H9 (cell line): ENCODE results near the gene TRPC4AP. TPM values are rescaled to one million over a fixed set of nuclear protein-coding genes. Genes with fewer than 3 reads are reported as not detected.
A peak's percentile ranks its signal among the peaks of the same experiment; 100 is the strongest.

ENCODE experiments used
- DNase-seq: peaks from one replicate; pipeline ENCODE4 v3.0.0-alpha.2; 2017
- H2AFZ ChIP-seq: one replicate; pipeline ENCODE4 v1.6.1; 2013; ENCODE audit warnings: mild to moderate bottlenecking, low read length, control low read depth, moderate library complexity
- H2AK5ac ChIP-seq: 2 replicates; pipeline ENCODE4 v1.6.1; 2013; ENCODE audit warnings: low read length, control low read depth, mixed read lengths; ENCODE audit not compliant: insufficient read length
- H2BK120ac ChIP-seq: one replicate; pipeline ENCODE4 v1.6.1; 2013; ENCODE audit warnings: low read depth, mild to moderate bottlenecking, low read length, control low read depth, inconsistent platforms; ENCODE audit not compliant: poor library complexity, severe bottlenecking
- H2BK12ac ChIP-seq: 2 replicates; pipeline ENCODE4 v1.6.1; 2013; ENCODE audit warnings: low read length, control low read depth, mixed read lengths, low read depth; ENCODE audit not compliant: insufficient read length
- H2BK15ac ChIP-seq: 2 replicates; pipeline ENCODE4 v1.6.1; 2013; ENCODE audit warnings: low read depth, low read length, control low read depth
- H2BK20ac ChIP-seq: one replicate; pipeline ENCODE4 v1.6.1; 2013; ENCODE audit warnings: low read depth, mild to moderate bottlenecking, low read length, control low read depth, inconsistent platforms; ENCODE audit not compliant: poor library complexity, severe bottlenecking
- H2BK5ac ChIP-seq: 2 replicates; pipeline ENCODE4 v1.6.1; 2013; ENCODE audit warnings: low read length, control low read depth, mixed read lengths; ENCODE audit not compliant: insufficient read length
- H3K14ac ChIP-seq: 2 replicates; pipeline ENCODE4 v1.6.1; 2013; ENCODE audit warnings: low read length, control low read depth; ENCODE audit not compliant: insufficient read depth
- H3K18ac ChIP-seq: 2 replicates; pipeline ENCODE4 v1.6.1; 2013; ENCODE audit warnings: low read depth, mild to moderate bottlenecking, mixed read lengths, low read length, control low read depth; ENCODE audit not compliant: insufficient read length
- H3K23ac ChIP-seq: 2 replicates; pipeline ENCODE4 v1.6.1; 2013; ENCODE audit warnings: low read length, control low read depth, mixed read lengths, low read depth; ENCODE audit not compliant: insufficient read length
- H3K23me2 ChIP-seq: 2 replicates; pipeline ENCODE4 v1.6.1; 2013; ENCODE audit warnings: low read depth, mild to moderate bottlenecking, mixed read lengths, low read length, control low read depth; ENCODE audit not compliant: insufficient read length, poor library complexity, severe bottlenecking
- H3K27ac ChIP-seq: 2 replicates; pipeline ENCODE4 v1.5.1; 2013; ENCODE audit warnings: low read length, control low read depth, mixed read lengths, low read depth; ENCODE audit not compliant: insufficient read length
- H3K27me3 ChIP-seq: 2 replicates; pipeline ENCODE4 v1.6.1; 2013; ENCODE audit warnings: low read length, control low read depth, inconsistent platforms; ENCODE audit not compliant: insufficient read depth
- H3K4ac ChIP-seq: 2 replicates; pipeline ENCODE4 v1.6.1; 2013; ENCODE audit warnings: low read depth, mild to moderate bottlenecking, control low read depth, inconsistent platforms, low read length, moderate library complexity
- H3K4me1 ChIP-seq: 2 replicates; pipeline ENCODE4 v1.6.1; 2013; ENCODE audit warnings: low read length, control low read depth, inconsistent platforms; ENCODE audit not compliant: insufficient read depth
- H3K4me2 ChIP-seq: 2 replicates; pipeline ENCODE4 v1.6.1; 2013; ENCODE audit warnings: low read length, control low read depth, mixed read lengths; ENCODE audit not compliant: insufficient read length, insufficient read depth
- H3K56ac ChIP-seq: 2 replicates; pipeline ENCODE4 v1.6.1; 2013; ENCODE audit warnings: low read depth, mild to moderate bottlenecking, mixed read lengths, low read length, control low read depth; ENCODE audit not compliant: insufficient read length
- H3K79me1 ChIP-seq: 2 replicates; pipeline ENCODE4 v1.6.1; 2013; ENCODE audit warnings: low read depth, mild to moderate bottlenecking, moderate library complexity, low read length, control low read depth, inconsistent platforms; ENCODE audit not compliant: insufficient read depth, poor library complexity, severe bottlenecking
- H3K79me2 ChIP-seq: 2 replicates; pipeline ENCODE4 v1.6.1; 2013; ENCODE audit warnings: low read length, control low read depth, inconsistent platforms; ENCODE audit not compliant: insufficient read depth
- H3K9ac ChIP-seq: 2 replicates; pipeline ENCODE4 v1.6.1; 2013; ENCODE audit warnings: low read length, control low read depth, mixed read lengths; ENCODE audit not compliant: insufficient read length; ENCODE audit errors: extremely low read depth
- H3K9me3 ChIP-seq: one replicate; pipeline ENCODE4 v1.6.1; 2013; ENCODE audit warnings: low read depth, low read length, inconsistent platforms; ENCODE audit not compliant: control insufficient read depth
- H3T11ph ChIP-seq: one replicate; pipeline ENCODE4 v1.6.1; 2013; ENCODE audit warnings: mild to moderate bottlenecking, low read length, control low read depth, inconsistent platforms
- H4K20me1 ChIP-seq: one replicate; pipeline ENCODE4 v1.6.1; 2013; ENCODE audit not compliant: control insufficient read depth, insufficient read length, insufficient read depth
- H4K5ac ChIP-seq: 2 replicates; pipeline ENCODE4 v1.6.1; 2013; ENCODE audit warnings: low read depth, mild to moderate bottlenecking, mixed read lengths, low read length, control low read depth; ENCODE audit not compliant: insufficient read length
- H4K8ac ChIP-seq: replicated peaks from 2 replicates; pipeline ENCODE4 v1.6.1; 2013; ENCODE audit warnings: low read length, control low read depth, mixed read lengths, low read depth; ENCODE audit not compliant: insufficient read length
- H4K91ac ChIP-seq: 2 replicates; pipeline ENCODE4 v1.6.1; 2013; ENCODE audit warnings: low read depth, mild to moderate bottlenecking, moderate library complexity, mixed read lengths, low read length, control low read depth; ENCODE audit not compliant: insufficient read length
- H3K27ac Mint-ChIP-seq, 3 experiments: 2 replicates in 2 of 3; 3 replicates in 1 of 3; pipeline ENCODE4 v1.8.0; 2020 to 2021; ENCODE audit warnings: mixed read lengths in 3 of 3, mild to moderate bottlenecking in 1 of 3, moderate library complexity in 1 of 3
- H3K27me3 Mint-ChIP-seq: 2 replicates; pipeline ENCODE4 v1.8.0; 2021; ENCODE audit warnings: low read depth, mild to moderate bottlenecking, moderate library complexity, mixed read lengths
- H3K36me3 Mint-ChIP-seq, 3 experiments: 2 replicates in 2 of 3; 3 replicates in 1 of 3; pipeline ENCODE4 v1.8.0; 2020 to 2021; ENCODE audit warnings: low read depth in 3 of 3, mixed read lengths in 3 of 3; ENCODE audit not compliant: insufficient read depth in 1 of 3
- H3K4me1 Mint-ChIP-seq, 2 experiments: 2 replicates each; pipeline ENCODE4 v1.8.0; 2020; ENCODE audit warnings: mixed read lengths in 2 of 2
- H3K4me3 Mint-ChIP-seq, 2 experiments: 2 replicates in 1 of 2; 3 replicates in 1 of 2; pipeline ENCODE4 v1.8.0; 2020 to 2021; ENCODE audit warnings: mild to moderate bottlenecking in 2 of 2, mixed read lengths in 2 of 2, moderate library complexity in 1 of 2
- H3K9me3 Mint-ChIP-seq, 2 experiments: 2 replicates in 1 of 2; 3 replicates in 1 of 2; pipeline ENCODE4 v1.8.0; 2020; ENCODE audit warnings: mild to moderate bottlenecking in 2 of 2, mixed read lengths in 2 of 2, moderate library complexity in 1 of 2
- CTCF ChIP-seq: fragments of 200-600 bp; sonication (generic); conservative IDR thresholded peaks from 3 replicates; pipeline ENCODE4 v1.8.0; 2021; ENCODE audit warnings: antibody characterized with exemption, mild to moderate bottlenecking
- WGBS: extraction: QIAGEN DNeasy Blood & Tissue Kit; methylation state at CpG from one replicate; pipeline ENCODE4 v1.1.7; 2013; ENCODE audit warnings: missing lambda C conversion rate, low lambda C conversion rate, mixed read lengths; ENCODE audit not compliant: insufficient read length; ENCODE audit errors: extremely low coverage; 5-methylcytosine and 5-hydroxymethylcytosine counted together
- total RNA-seq: library from RNA; stranded (reverse); gene quantifications from 2 replicates; pipeline ENCODE4 v1.2.1, GENCODE V29; 2021

The TRPC4AP gene
- total RNA-seq, 1 experiment from 2014 or later: 93.9 TPM

GRCh38 chr20:35004749-35005462 is 87.7 kb downstream of the TRPC4AP start:
- Histone ChIP-seq H3K4me2 (no peak overlapping the region), H2BK120ac (no peak overlapping the region), H3K18ac (no peak overlapping the region), H2BK20ac (no peak overlapping the region), H3T11ph (no peak overlapping the region), H3K27ac (no peak overlapping the region), H2AFZ (no peak overlapping the region), H2BK12ac (no peak overlapping the region), H3K79me2 (no peaks in the 10 kb centered on the region), H3K9ac (no peak overlapping the region), H4K91ac (no peak overlapping the region), H3K9me3 (no peaks in the 10 kb centered on the region), H3K23ac (no peak overlapping the region), H2AK5ac (no peak overlapping the region), H2BK5ac (no peak overlapping the region), H3K14ac (no peak overlapping the region), H3K27me3 (no peaks in the 10 kb centered on the region), H3K23me2 (no peaks in the 10 kb centered on the region), H2BK15ac (no peak overlapping the region), H4K8ac (no peak overlapping the region), H4K20me1 (no peaks in the 10 kb centered on the region), H3K56ac (no peak overlapping the region), H3K4ac (no peak overlapping the region), H3K79me1 (no peaks in the 10 kb centered on the region), H3K4me1 (no peaks in the 10 kb centered on the region), H4K5ac (no peak overlapping the region)
- peaks cover 7% of the 10 kb centered on the region in 2 experiments for H3K4me1 Mint-ChIP-seq
- H3K36me3 Mint-ChIP-seq: peaks cover 38 to 92% (median 85%) of the 10 kb centered on the region in 3 experiments
- WGBS: no CpG with 5 or more reads among the region's 20 CpGs
- DNase-seq: no peak
- no peaks in the 10 kb centered on the region for H3K27me3 Mint-ChIP-seq
- H3K9me3 Mint-ChIP-seq: no peaks in the 10 kb centered on the region
- TF ChIP-seq CTCF: no peak
- H3K27ac Mint-ChIP-seq: peak overlapping the region in 2 of 3 experiments; percentile 17 to 91; a peak in 5 of 7 replicates
- no peak overlapping the region for H3K4me3 Mint-ChIP-seq
